ENCODE data around the gene SYPL1.

- TF ChIP-seq CTCF (IDR thresholded peaks at IDR 0.05) (no peak), ZFX (IDR thresholded peaks at IDR 0.05; ENCODE audit: borderline replicate concordance) (no peak)
Observed at GRCh38 chr7:106072715-106073091, 39.4 kb downstream of the SYPL1 start.
